Ectodermal cell (in vitro differentiated cells): ENCODE data around the gene CTNNA3.

ENCODE experiments used
- H3K27ac ChIP-seq: 2 replicates; pipeline ENCODE4 v1.7.0; 2013; ENCODE audit warnings: mild to moderate bottlenecking, low read depth, low read length; ENCODE audit not compliant: insufficient read depth, poor library complexity, severe bottlenecking
- H3K27me3 ChIP-seq: 2 replicates; pipeline ENCODE4 v1.7.0; 2013; ENCODE audit warnings: mild to moderate bottlenecking, low read length; ENCODE audit not compliant: insufficient read depth, control insufficient read depth, poor library complexity, severe bottlenecking
- H3K36me3 ChIP-seq: one replicate; pipeline ENCODE4 v1.7.0; 2013; ENCODE audit warnings: low read length; ENCODE audit not compliant: control insufficient read depth, insufficient read depth
- H3K4me1 ChIP-seq: one replicate; pipeline ENCODE4 v1.7.0; 2013; ENCODE audit warnings: low read length; ENCODE audit not compliant: control insufficient read depth, insufficient read depth
- H3K4me3 ChIP-seq: 2 replicates; pipeline ENCODE4 v1.7.0; 2013; ENCODE audit warnings: low read depth, low read length, control low read depth; ENCODE audit not compliant: insufficient read depth
- H3K9me3 ChIP-seq: 2 replicates; pipeline ENCODE4 v1.7.0; 2013; ENCODE audit warnings: mild to moderate bottlenecking, low read length, moderate library complexity; ENCODE audit not compliant: control insufficient read depth
- WGBS, 2 experiments: methylation state at CpG; one replicate each; pipeline ENCODE4 v1.1.7; 2013; ENCODE audit warnings: missing lambda C conversion rate in 2 of 2; 5-methylcytosine and 5-hydroxymethylcytosine counted together

Gene CTNNA3

GRCh38 chr10:65940816-65941662 lies 1755.0 kb downstream of the CTNNA3 start:
- Histone ChIP-seq H3K36me3 (no peaks in the 10 kb centered on the region), H3K27me3 (no peaks in the 10 kb centered on the region), H3K27ac (no peak overlapping the region), H3K4me3 (no peak overlapping the region), H3K4me1 (no peaks in the 10 kb centered on the region), H3K9me3 (no peaks in the 10 kb centered on the region)
- WGBS, 2 experiments, result 88 to 89% methylated on average over 3 of the region's 3 CpGs

DNA sequence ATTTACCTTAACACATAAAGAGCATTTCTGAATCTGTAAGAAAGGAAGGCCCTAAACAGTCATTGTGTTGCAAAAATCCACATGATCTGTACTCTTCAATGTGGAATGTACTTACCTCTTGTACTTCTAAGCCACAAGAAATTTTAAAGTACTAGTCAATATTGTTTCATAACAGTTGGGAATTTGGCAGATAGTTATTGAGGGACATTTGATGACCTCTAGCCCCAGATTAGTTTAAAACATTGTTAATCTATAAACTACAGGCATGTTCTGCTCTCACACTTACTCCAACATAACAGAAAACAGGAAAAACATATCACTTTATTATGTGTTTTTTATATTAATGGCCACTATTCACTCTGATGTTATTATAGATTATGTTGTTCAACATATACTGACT lies 1755.9 kb downstream of the CTNNA3 start:
- no peaks in the 10 kb centered on the region for H3K4me1 ChIP-seq
- no peak overlapping the region for H3K27ac ChIP-seq
- H3K27me3 ChIP-seq, result no peaks in the 10 kb centered on the region
- no peaks in the 10 kb centered on the region for H3K9me3 ChIP-seq
- H3K36me3 ChIP-seq, result no peaks in the 10 kb centered on the region
- H3K4me3 ChIP-seq, result no peak overlapping the region

- no peaks in the 10 kb centered on the region for H3K9me3 ChIP-seq
- H3K4me1 ChIP-seq, result no peaks in the 10 kb centered on the region
- H3K27me3 ChIP-seq, result no peaks in the 10 kb centered on the region
- H3K27ac ChIP-seq, result no peak overlapping the region
- WGBS, 2 experiments, result 79 to 87% methylated on average over 4 to 5 of the region's 5 CpGs
- H3K4me3 ChIP-seq, result no peak overlapping the region
- no peaks in the 10 kb centered on the region for H3K36me3 ChIP-seq
Measured at GRCh38 chr10:65931291-65932070, 1764.5 kb downstream of the CTNNA3 start.

DNA sequence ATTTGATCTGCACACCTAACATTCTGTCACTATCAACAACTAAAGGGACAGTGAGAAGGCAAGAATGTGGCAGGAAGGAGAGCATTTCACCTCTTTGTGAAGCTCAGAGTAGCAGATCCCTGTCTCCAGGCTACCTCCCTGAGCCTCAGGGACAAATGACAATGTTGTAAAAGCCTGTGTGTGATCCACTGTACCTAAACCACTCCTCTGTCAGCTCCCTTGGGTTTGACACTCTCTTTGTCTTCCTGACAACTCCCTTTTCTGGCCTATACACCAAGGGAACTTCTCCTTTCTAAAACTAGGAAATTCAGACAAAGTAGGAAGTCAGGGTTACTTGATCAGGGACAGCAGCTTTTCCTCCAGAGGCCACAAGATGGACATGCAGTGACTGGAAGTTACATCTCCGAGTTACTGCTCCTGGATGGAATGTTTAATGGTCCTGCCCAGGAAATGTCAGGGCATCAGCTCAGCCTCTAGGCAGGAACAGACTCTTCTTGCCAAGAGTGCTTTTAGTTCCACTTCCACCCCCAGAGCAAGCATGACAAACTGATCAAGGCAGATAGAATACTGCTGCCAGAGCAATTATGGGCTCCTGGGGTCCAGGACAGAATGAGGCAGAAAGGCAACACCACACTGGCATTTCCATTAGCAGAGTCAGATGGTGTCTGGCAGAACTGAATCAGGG lies 1784.7 kb downstream of the CTNNA3 start:
- H3K4me3 ChIP-seq, result no peak overlapping the region
- no peaks in the 10 kb centered on the region for H3K9me3 ChIP-seq
- 39 to 48% methylated on average over 1 of the region's 1 CpG for WGBS, 2 experiments
- H3K4me1 ChIP-seq, result no peaks in the 10 kb centered on the region
- H3K27me3 ChIP-seq, result no peaks in the 10 kb centered on the region
- no peaks in the 10 kb centered on the region for H3K36me3 ChIP-seq
- no peak overlapping the region for H3K27ac ChIP-seq

GRCh38 chr10:65910209-65910608 lies 1785.8 kb downstream of the CTNNA3 start:
- no peak overlapping the region for H3K27ac ChIP-seq
- no peaks in the 10 kb centered on the region for H3K9me3 ChIP-seq
- no peaks in the 10 kb centered on the region for H3K27me3 ChIP-seq
- no peaks in the 10 kb centered on the region for H3K36me3 ChIP-seq
- no peaks in the 10 kb centered on the region for H3K4me1 ChIP-seq
- WGBS, 2 experiments, result 93 to 97% methylated on average over 4 of the region's 4 CpGs
- H3K4me3 ChIP-seq, result no peak overlapping the region

- Histone ChIP-seq H3K27me3 (no peaks in the 10 kb centered on the region), H3K4me1 (no peaks in the 10 kb centered on the region), H3K36me3 (no peaks in the 10 kb centered on the region), H3K4me3 (no peak overlapping the region), H3K27ac (no peak overlapping the region), H3K9me3 (no peaks in the 10 kb centered on the region)
- 79 to 86% methylated on average over 8 of the region's 8 CpGs for WGBS, 2 experiments
Measured at GRCh38 chr10:65907199-65907712, 1788.7 kb downstream of the CTNNA3 start.

DNA sequence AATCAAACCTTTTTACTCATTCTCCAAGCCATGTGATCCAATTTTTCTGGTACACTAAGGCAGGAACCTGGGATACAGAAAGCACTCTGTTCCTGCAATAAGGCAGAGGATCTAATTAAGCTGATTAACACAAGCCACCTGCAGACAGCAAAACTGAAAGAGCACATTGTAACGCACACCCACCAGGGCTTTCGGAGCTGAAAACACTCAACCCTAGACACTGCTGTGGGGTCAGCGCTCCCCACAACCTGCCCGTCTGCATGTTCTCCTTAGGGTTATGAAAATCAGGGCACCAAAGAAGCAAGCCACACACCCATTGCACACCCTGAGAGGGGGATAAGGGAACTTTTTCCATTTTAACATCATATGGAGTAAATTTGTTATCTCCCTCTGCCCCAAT lies 1792.4 kb downstream of the CTNNA3 start:
- H3K4me1 ChIP-seq, result no peaks in the 10 kb centered on the region
- H3K27ac ChIP-seq, result no peak overlapping the region
- no peaks in the 10 kb centered on the region for H3K9me3 ChIP-seq
- 93 to 96% methylated on average over 4 of the region's 4 CpGs for WGBS, 2 experiments
- no peaks in the 10 kb centered on the region for H3K27me3 ChIP-seq
- no peaks in the 10 kb centered on the region for H3K36me3 ChIP-seq
- no peak overlapping the region for H3K4me3 ChIP-seq

GRCh38 chr10:65900271-65900670 lies 1795.7 kb downstream of the CTNNA3 start:
- no peaks in the 10 kb centered on the region for H3K9me3 ChIP-seq
- no peak overlapping the region for H3K4me3 ChIP-seq
- H3K27me3 ChIP-seq, result no peaks in the 10 kb centered on the region
- no peaks in the 10 kb centered on the region for H3K4me1 ChIP-seq
- H3K36me3 ChIP-seq, result no peaks in the 10 kb centered on the region
- 95 to 96% methylated on average over 7 of the region's 7 CpGs for WGBS, 2 experiments
- no peak overlapping the region for H3K27ac ChIP-seq

DNA sequence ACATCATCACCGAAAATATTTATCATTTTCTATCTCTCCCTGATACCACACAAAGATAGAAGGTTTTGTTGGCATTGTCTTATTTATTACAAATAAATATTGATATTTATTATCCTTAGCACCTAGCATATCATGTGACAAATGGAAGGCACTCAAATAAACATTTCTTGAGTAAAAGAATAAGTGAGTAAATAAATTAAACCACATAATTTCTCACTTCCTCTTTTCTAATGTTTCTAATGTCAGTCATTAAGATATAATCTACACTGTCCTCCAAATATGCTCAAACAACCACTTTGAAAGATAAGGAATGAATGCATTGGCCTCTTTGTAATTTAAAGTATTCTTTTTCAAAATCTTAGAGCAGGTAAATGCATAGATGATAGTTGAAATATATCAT lies 1797.9 kb downstream of the CTNNA3 start:
- WGBS, 2 experiments, result 88 to 100% methylated on average over 1 of the region's 1 CpG
- Histone ChIP-seq H3K27ac (no peak overlapping the region), H3K4me1 (no peaks in the 10 kb centered on the region), H3K4me3 (no peak overlapping the region), H3K9me3 (no peaks in the 10 kb centered on the region), H3K36me3 (no peaks in the 10 kb centered on the region), H3K27me3 (no peaks in the 10 kb centered on the region)

- no peaks in the 10 kb centered on the region for H3K4me1 ChIP-seq
- H3K4me3 ChIP-seq, result no peak overlapping the region
- no peaks in the 10 kb centered on the region for H3K27me3 ChIP-seq
- no peak overlapping the region for H3K27ac ChIP-seq
- H3K36me3 ChIP-seq, result no peaks in the 10 kb centered on the region
- H3K9me3 ChIP-seq, result no peaks in the 10 kb centered on the region
- 94 to 98% methylated on average over 6 to 7 of the region's 7 CpGs for WGBS, 2 experiments
Measured at GRCh38 chr10:65894961-65895360, 1801.0 kb downstream of the CTNNA3 start.
